ENCODE results near the gene OR4C3.

DNA sequence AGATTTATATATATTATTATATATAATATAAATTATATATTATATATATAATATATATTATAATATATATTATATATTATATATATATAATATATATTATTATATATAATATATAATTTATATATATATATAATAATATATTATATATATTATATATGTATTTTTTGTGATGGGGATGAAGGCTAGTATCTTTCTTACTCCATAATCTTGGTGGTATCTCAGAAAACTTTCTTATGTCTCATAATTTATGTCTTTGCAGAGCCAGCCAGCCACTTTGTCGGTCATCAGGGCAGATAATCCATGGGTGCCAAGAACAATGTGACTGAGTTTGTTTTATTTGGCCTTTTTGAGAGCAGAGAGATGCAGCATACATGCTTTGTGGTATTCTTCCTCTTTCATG lies 18.8 kb upstream of the OR4C3 start, which contains the start of gene OR4S1:
- TF ChIP-seq SP1 (IDR thresholded peaks at IDR 0.05) (no peak), FOXK2 (IDR thresholded peaks at IDR 0.05) (no peak), HDGF (IDR thresholded peaks at IDR 0.05; ENCODE audit: borderline replicate concordance) (no peak), ZNF384 (IDR thresholded peaks at IDR 0.05) (no peak), FOXM1 (IDR thresholded peaks at IDR 0.05; ENCODE audit: borderline replicate concordance) (no peak), ELF4 (IDR thresholded peaks at IDR 0.05) (no peak), NFRKB (IDR thresholded peaks at IDR 0.05) (no peak), SUZ12 (IDR thresholded peaks at IDR 0.05) (no peak), BHLHE40 (IDR thresholded peaks at IDR 0.05; ENCODE audit: borderline replicate concordance) (no peak)
